LNCaP clone FGC (cell line): Measurements from ENCODE around the gene MARCHF4.
"Not testable (repeated sequence)": the region's sequence is repeated elsewhere in the genome, so short reads cannot be mapped to it uniquely, and the experiment has no call there.

Source experiments
- DNase-seq: peaks from one replicate; pipeline ENCODE4 v3.0.0-alpha.2; 2011; ENCODE audit warnings: low read depth
- H3K4me3 ChIP-seq: 2 replicates; pipeline ENCODE4 v1.5.1; 2011; ENCODE audit warnings: mild to moderate bottlenecking, low read depth, low read length, control low read depth
- CTCF ChIP-seq: IDR thresholded peaks from 2 replicates; pipeline ENCODE4 v1.5.1; 2012; ENCODE audit warnings: mild to moderate bottlenecking; ENCODE audit not compliant: control insufficient read depth, insufficient read depth; ENCODE audit errors: extremely low read depth

MARCHF4 gene

GRCh38 chr2:216391401-216391800 lies 19.1 kb upstream of the MARCHF4 start:
- TF ChIP-seq CTCF = no peak
- no peak overlapping the region for H3K4me3 ChIP-seq
- DNase-seq = no peak

GRCh38 chr2:216389570-216389969 lies 17.3 kb upstream of the MARCHF4 start:
- DNase-seq = no peak
- no peak overlapping the region for H3K4me3 ChIP-seq
- TF ChIP-seq CTCF = no peak

- TF ChIP-seq CTCF = no peak
- no peak for DNase-seq
- H3K4me3 ChIP-seq = no peak overlapping the region
These were observed 16.0 kb upstream of the MARCHF4 start for GRCh38 chr2:216388046-216388884.

- no peak for TF ChIP-seq CTCF
- H3K4me3 ChIP-seq = no peak overlapping the region
- DNase-seq = no peak
These were observed 15.0 kb upstream of the MARCHF4 start for GRCh38 chr2:216387262-216387661.

GRCh38 chr2:216385478-216385877 lies 13.2 kb upstream of the MARCHF4 start:
- no peak for DNase-seq
- no peak for TF ChIP-seq CTCF
- no peak overlapping the region for H3K4me3 ChIP-seq

GRCh38 chr2:216384409-216384808 lies 12.1 kb upstream of the MARCHF4 start:
- not testable (repeated sequence) for H3K4me3 ChIP-seq, DNase-seq

GRCh38 chr2:216379977-216380376 lies 7.7 kb upstream of the MARCHF4 start:
- TF ChIP-seq CTCF = no peak
- no peak for DNase-seq
- H3K4me3 ChIP-seq = no peak overlapping the region
